H54 (cell line): ENCODE results near the gene LDB1.

ENCODE experiments used
- DNase-seq: peaks from one replicate; pipeline ENCODE4 v3.0.0; 2011; ENCODE audit warnings: low spot score, mixed read lengths; ENCODE audit not compliant: insufficient read length
- FAIRE-seq: peaks from 3 replicates; lab custom pipeline; 2011; peaks lifted over from hg19 to GRCh38; lab: Jason Lieb, UNC
- POLR2A ChIP-seq: IDR thresholded peaks from 2 replicates; pipeline ENCODE4 v1.6.1; 2011; ENCODE audit warnings: low read depth, mild to moderate bottlenecking, low read length

The LDB1 gene

DNA sequence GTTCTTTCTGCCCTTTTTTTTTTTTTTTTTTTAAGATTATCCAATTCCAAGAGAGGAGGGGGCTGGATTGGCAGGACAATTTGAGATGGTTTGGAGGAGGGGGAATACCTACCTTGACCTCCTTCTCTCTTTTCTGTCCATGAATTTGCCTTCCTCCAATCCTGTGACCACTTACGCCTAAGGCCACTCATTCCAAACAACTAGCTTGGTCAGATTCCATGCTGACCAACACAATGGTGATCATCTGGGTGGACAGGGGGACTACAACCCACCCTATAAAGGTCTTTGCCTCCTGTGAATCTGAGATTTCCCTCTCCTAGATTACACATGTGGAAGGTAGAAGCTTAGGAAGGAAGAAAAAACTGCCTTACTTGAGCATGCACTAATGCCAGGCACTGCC lies 2.3 kb upstream of the LDB1 start:
- no peak for FAIRE-seq
- no peak for DNase-seq
- no peak for TF ChIP-seq POLR2A

GRCh38 chr10:102121739-102122372 lies 1.7 kb upstream of the LDB1 start:
- no peak for TF ChIP-seq POLR2A
- FAIRE-seq (no peak), DNase-seq (no peak)

DNA sequence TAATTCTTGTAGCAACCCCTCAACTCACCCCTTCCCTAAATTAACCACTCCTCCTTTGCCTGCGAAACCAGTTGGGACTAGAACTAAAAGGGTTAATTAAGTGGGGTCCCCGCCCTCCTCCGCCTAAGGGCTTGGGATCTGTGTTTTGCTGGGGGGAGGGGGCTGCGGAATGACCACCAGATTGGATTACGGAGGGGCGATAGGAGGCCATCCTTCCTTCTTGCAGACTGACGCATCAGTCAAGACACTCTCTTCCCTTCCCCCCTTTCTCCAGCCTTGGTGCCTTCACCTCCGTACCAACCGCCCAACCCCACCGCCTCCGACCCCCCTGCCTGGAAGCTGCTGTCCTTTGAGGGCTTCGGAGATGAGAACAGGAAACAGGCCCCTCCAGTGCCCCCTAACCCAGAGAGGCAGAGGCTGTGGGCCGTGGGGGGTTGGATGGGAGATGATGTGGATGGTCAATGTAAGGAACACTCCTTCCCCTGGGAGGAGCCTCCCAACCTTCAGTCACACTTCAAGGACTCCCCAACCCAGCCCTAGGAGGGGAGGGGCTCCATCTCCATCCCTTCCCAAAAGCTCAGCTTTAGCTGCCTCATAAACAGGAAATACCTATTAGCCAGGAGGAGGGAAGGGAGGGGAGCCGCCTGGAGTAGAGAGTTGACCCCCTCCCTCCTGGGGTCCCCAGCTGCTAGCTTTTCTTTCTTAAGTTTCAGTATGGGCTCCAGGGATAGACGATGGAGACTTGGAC lies 997 bp upstream of the LDB1 start:
- DNase-seq (peak; percentile 81), FAIRE-seq (no peak)
- TF ChIP-seq POLR2A, result 0 out of 2 replicates have a peak, but pooled peaks have one; percentile 13

DNA sequence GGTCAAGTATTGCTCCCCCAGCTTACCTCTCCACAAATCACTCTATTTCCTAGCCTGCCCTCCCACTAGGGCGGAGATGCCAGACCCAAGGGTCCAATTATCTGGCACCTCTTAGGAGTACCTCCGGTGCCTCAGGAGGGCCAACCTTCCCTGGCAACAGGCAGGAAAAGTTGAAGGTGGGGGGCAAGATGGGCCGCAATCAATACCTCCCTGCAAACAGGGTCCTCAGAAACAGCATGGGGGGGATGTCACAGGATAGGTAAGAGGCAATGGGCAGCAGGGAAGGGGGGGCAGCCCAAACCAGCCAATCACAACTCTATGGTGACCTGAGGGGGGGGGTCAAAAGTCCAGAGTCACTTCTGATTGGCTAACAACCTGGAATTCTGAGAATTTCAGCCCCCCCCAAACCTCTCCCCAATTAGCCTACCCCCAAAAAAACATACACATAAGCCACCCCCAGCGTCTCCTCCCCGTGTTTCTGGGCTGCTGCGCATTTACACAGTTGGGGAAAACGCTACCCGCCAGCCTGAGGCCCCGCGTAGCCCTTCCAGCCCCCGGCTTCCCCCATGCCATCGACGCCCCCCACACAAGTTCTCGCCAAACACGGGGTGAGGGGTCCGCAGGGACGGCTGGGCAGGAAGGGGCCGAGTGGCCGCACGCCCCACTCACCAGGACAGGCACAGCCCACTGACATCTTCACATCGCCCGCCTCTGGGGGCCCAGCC lies 589 bp downstream of the LDB1 start:
- 0 out of 2 replicates have a peak, but pooled peaks have one; percentile 14 for TF ChIP-seq POLR2A
- FAIRE-seq (no peak), DNase-seq (peak; percentile 85)

- no peak for DNase-seq
- no peak for FAIRE-seq
- TF ChIP-seq POLR2A, result no peak
Observed at GRCh38 chr10:102118867-102119266, 1.3 kb downstream of the LDB1 start.

GRCh38 chr10:102117391-102118159 lies 2.6 kb downstream of the LDB1 start:
- FAIRE-seq (no peak), DNase-seq (no peak)
- TF ChIP-seq POLR2A, result no peak

DNA sequence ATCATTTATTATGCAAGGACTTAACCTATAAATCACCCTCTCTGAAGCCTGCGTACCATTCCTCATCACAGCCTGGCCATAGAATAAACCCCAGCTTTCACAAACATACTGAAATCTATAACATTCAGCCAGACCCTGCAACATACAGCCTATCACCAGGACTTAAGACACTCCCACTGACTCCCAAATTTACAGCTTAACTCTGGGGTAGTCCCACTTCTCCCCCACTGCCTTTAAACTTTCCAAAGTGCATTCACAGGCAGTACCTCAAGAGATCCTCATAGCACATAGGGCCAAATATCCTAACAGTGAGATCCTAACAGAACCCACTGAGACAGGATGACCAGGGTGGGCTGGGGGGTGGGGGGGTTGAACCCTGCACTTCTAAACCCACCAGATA lies 3.5 kb downstream of the LDB1 start:
- no peak for TF ChIP-seq POLR2A
- FAIRE-seq, result no peak
- DNase-seq, result no peak

- DNase-seq (no peak), FAIRE-seq (no peak)
- no peak for TF ChIP-seq POLR2A
Observed at GRCh38 chr10:102115775-102116174, 4.4 kb downstream of the LDB1 start.

GRCh38 chr10:102114861-102115618 lies 5.1 kb downstream of the LDB1 start:
- peak; percentile 96 for TF ChIP-seq POLR2A
- DNase-seq (peak; percentile 82), FAIRE-seq (no peak)

DNA sequence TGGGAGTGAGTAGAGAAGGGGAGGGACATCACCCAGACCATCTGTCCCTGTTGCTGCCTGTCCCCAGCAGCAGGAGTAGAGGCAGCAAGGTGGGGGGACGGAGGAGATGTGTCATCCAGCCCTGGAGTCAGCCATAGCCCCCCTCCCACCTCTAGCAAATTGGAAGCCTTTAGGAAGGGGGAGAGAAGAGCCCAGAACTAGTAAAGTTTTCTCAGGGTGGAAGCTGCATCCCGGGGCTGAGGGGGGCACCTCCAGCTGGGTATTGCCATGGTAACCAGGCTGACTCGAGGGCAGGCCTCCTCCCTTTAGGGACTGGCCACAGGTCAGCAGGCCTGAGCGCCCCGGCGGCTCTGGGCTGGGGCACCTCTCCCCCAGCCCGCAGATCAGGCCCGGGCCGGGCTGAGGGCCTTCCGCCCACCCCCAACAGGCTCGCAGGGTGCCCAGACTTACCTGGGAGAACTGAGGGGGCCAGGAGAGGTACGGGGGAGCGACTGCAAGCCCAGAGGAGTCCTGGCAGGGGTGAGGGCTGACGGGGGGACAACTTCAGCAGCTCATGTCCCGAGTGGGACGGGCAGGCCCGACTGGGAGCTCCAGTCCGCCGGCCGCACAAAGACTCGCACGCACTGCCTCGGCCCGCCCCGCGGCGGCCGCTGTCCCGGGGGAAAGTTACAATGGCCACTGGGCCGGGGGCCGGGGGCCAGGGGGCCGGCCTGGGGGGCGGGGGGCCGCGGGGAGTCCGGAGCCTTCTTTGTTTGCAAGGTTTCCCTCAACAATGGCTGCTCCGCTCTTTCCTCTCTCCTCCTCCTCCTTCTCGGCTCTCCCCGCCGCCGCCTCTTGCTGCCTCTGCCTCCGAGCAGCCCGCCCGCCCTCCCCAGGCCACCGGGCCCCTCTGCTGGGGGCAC lies 6.0 kb downstream of the LDB1 start:
- FAIRE-seq, result no peak
- TF ChIP-seq POLR2A, result no peak
- no peak for DNase-seq

- no peak for TF ChIP-seq POLR2A
- no peak for FAIRE-seq
- DNase-seq, result no peak
Observed at GRCh38 chr10:102113261-102113955, 6.8 kb downstream of the LDB1 start.

GRCh38 chr10:102112210-102112817 lies 7.9 kb downstream of the LDB1 start:
- DNase-seq (no peak), FAIRE-seq (no peak)
- TF ChIP-seq POLR2A, result no peak
